Measurements from ENCODE around the gene SLC28A2. TPM values are rescaled to one million over a fixed set of nuclear protein-coding genes. Genes with fewer than 3 reads are reported as not detected.

SLC28A2 gene
- polyA plus RNA-seq, 4 donors: 0.20 to 0.46 (median 0.41) TPM

- DNase-seq (ENCODE audit: low read depth in 4 of 4, low spot score in 3 of 4): no peak
Observed at GRCh38 chr15:45320581-45321205, 68.7 kb downstream of the SLC28A2 start.

GRCh38 chr15:45326280-45326679 lies 74.2 kb downstream of the SLC28A2 start:
- no peak for DNase-seq (ENCODE audit: low read depth in 4 of 4, low spot score in 3 of 4)

GRCh38 chr15:45326741-45327140 lies 74.7 kb downstream of the SLC28A2 start:
- DNase-seq (ENCODE audit: low read depth in 4 of 4, low spot score in 3 of 4): no peak

Other genes with a start within 250 kb of the SLC28A2 start
- 10 to 100 TPM; 22.1 to 47.5 (median 33.8) TPM for gene SORD, start 229.0 kb upstream of the SLC28A2 start, polyA plus RNA-seq (ENCODE audit: insufficient read length in 4 of 4)
- gene DUOX2, start 138.1 kb upstream of the SLC28A2 start, polyA plus RNA-seq (ENCODE audit: insufficient read length in 4 of 4): under 1 TPM in 2 of 4 donors, not detected in 2; 0.04 to 0.08 TPM
- not detected for gene DUOXA2, start 137.9 kb upstream of the SLC28A2 start, polyA plus RNA-seq (ENCODE audit: insufficient read length in 4 of 4)
- under 1 TPM; 0.17 to 0.57 (median 0.37) TPM for gene DUOXA1, start 122.4 kb upstream of the SLC28A2 start, polyA plus RNA-seq (ENCODE audit: insufficient read length in 4 of 4)
- 1 to 10 TPM; 2.2 to 2.9 (median 2.5) TPM for gene DUOX1, start 122.2 kb upstream of the SLC28A2 start, polyA plus RNA-seq (ENCODE audit: insufficient read length in 4 of 4)
- 10 to 100 TPM; 14.7 to 21.6 (median 16.3) TPM for gene SHF, start 64.3 kb upstream of the SLC28A2 start, polyA plus RNA-seq (ENCODE audit: insufficient read length in 4 of 4)
- gene GATM, start 126.3 kb downstream of the SLC28A2 start, polyA plus RNA-seq (ENCODE audit: insufficient read length in 4 of 4): 100 to 1,000 TPM; 218 to 304 (median 259) TPM

All from right renal pelvis (tissue), 4 donors.